Measurements from ENCODE around the gene ADORA1.

- TF ChIP-seq, protein P1, sequence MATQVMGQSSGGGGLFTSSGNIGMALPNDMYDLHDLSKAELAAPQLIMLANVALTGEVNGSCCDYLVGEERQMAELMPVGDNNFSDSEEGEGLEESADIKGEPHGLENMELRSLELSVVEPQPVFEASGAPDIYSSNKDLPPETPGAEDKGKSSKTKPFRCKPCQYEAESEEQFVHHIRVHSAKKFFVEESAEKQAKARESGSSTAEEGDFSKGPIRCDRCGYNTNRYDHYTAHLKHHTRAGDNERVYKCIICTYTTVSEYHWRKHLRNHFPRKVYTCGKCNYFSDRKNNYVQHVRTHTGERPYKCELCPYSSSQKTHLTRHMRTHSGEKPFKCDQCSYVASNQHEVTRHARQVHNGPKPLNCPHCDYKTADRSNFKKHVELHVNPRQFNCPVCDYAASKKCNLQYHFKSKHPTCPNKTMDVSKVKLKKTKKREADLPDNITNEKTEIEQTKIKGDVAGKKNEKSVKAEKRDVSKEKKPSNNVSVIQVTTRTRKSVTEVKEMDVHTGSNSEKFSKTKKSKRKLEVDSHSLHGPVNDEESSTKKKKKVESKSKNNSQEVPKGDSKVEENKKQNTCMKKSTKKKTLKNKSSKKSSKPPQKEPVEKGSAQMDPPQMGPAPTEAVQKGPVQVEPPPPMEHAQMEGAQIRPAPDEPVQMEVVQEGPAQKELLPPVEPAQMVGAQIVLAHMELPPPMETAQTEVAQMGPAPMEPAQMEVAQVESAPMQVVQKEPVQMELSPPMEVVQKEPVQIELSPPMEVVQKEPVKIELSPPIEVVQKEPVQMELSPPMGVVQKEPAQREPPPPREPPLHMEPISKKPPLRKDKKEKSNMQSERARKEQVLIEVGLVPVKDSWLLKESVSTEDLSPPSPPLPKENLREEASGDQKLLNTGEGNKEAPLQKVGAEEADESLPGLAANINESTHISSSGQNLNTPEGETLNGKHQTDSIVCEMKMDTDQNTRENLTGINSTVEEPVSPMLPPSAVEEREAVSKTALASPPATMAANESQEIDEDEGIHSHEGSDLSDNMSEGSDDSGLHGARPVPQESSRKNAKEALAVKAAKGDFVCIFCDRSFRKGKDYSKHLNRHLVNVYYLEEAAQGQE (IDR thresholded peaks at IDR 0.05; ENCODE audit: low read depth) = no peak
- no peak for TF ChIP-seq TAF1 (IDR thresholded peaks at IDR 0.05; ENCODE audit: low read depth)
- TF ChIP-seq CEBPB (IDR thresholded peaks at IDR 0.05) = no peak
- TF ChIP-seq, protein P2, sequence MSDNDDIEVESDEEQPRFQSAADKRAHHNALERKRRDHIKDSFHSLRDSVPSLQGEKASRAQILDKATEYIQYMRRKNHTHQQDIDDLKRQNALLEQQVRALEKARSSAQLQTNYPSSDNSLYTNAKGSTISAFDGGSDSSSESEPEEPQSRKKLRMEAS (IDR thresholded peaks at IDR 0.05) = no peak
Measured at GRCh38 chr1:203202431-203203245, 75.1 kb downstream of the ADORA1 start.

Measured in Ishikawa (cell line).